Spleen (tissue), 11 donors: Measurements from ENCODE around the gene FNDC1. TPM values are rescaled to one million over a fixed set of nuclear protein-coding genes. Genes with fewer than 3 reads are reported as not detected.

Source experiments
- DNase-seq: peaks from one replicate; pipeline ENCODE4 v3.0.0-alpha.2; 2020
- H3K27ac ChIP-seq, 8 donors: fragments of 200-600 bp; sonication (generic) in 7 of 8; 1 replicate in 4 of 8; 2 replicates in 4 of 8; pipeline versions ENCODE4 v1.5.0 to v1.8.0; 2016 to 2021; ENCODE audit warnings: inconsistent platforms in 4 of 8, mild to moderate bottlenecking in 4 of 8, moderate library complexity in 1 of 8
- H3K27me3 ChIP-seq, 7 donors: fragments of 200-600 bp; sonication (generic) in 6 of 7; replicated peaks in 1 of 7; 1 replicate in 4 of 7; 2 replicates in 3 of 7; pipeline versions ENCODE4 v1.5.0 to v1.8.0; 2016 to 2021; ENCODE audit warnings: inconsistent platforms in 3 of 7, mild to moderate bottlenecking in 1 of 7
- H3K36me3 ChIP-seq, 6 donors: fragments of 200-600 bp; sonication (generic) in 5 of 6; 1 replicate in 4 of 6; 2 replicates in 2 of 6; pipeline versions ENCODE4 v1.5.0 to v1.8.0; 2016 to 2021; ENCODE audit warnings: inconsistent platforms in 2 of 6
- H3K4me1 ChIP-seq, 6 donors: fragments of 200-600 bp; sonication (generic) in 5 of 6; 1 replicate in 3 of 6; 2 replicates in 3 of 6; pipeline versions ENCODE4 v1.5.0 to v1.8.0; 2016 to 2021; ENCODE audit warnings: inconsistent platforms in 3 of 6
- H3K4me3 ChIP-seq, 8 donors: fragments of 200-600 bp; sonication (generic) in 7 of 8; 1 replicate in 4 of 8; 2 replicates in 4 of 8; pipeline versions ENCODE4 v1.5.0 to v1.8.0; 2016 to 2021; ENCODE audit warnings: inconsistent platforms in 4 of 8, mild to moderate bottlenecking in 4 of 8, moderate library complexity in 2 of 8
- H3K9me3 ChIP-seq, 8 donors: fragments of 200-600 bp; sonication (generic) in 7 of 8; 1 replicate in 4 of 8; 2 replicates in 4 of 8; pipeline versions ENCODE4 v1.5.0 to v1.8.0; 2016 to 2021; ENCODE audit warnings: inconsistent platforms in 4 of 8
- CTCF ChIP-seq, 11 experiments: fragments of 200-600 bp in 7 of 11; fragments of 450-650 bp in 4 of 11; sonication (generic) in 4 of 11; IDR thresholded peaks in 8 of 11; conservative IDR thresholded peaks in 3 of 11; 1 replicate in 7 of 11; 2 replicates in 4 of 11; pipeline versions ENCODE4 v1.4.0 to v1.8.0; 2016 to 2021; ENCODE audit warnings: antibody characterized with exemption in 11 of 11, inconsistent platforms in 4 of 11, mild to moderate bottlenecking in 1 of 11
- POLR2A ChIP-seq, 3 donors: fragments of 450-650 bp; IDR thresholded peaks; one replicate each; pipeline ENCODE4 v1.5.1; 2017; ENCODE audit warnings: antibody characterized with exemption in 3 of 3, mild to moderate bottlenecking in 1 of 3
- POLR2AphosphoS5 ChIP-seq, 3 donors: sonication (generic); formaldehyde crosslinking; IDR thresholded peaks; one replicate each; pipeline ENCODE4 v1.5.1; 2017; ENCODE audit warnings: antibody characterized with exemption in 3 of 3
- WGBS, 5 donors: extraction: QIAGEN DNeasy Blood & Tissue Kit in 3 of 5; methylation state at CpG; one replicate each; pipeline versions ENCODE4 v1.1.5 to v1.1.7; 2013 to 2018; 5-methylcytosine and 5-hydroxymethylcytosine counted together
- intact Hi-C: fragments of 100-400 bp; cut with DNase I; formaldehyde crosslinking; loops from one replicate; pipeline ENCODE4 v1.15.0; 2023; ENCODE audit warnings: low total_unique reads
- polyA plus RNA-seq, 3 donors: library from polyadenylated mRNA; stranded (reverse); fragments of 200-250 nt; gene quantifications; one replicate each; pipeline ENCODE4 v1.2.1, GENCODE V29; 2013
- total RNA-seq, 7 donors: library from RNA; depleted of rRNA in 3 of 7; stranded (reverse); fragments of >200 nt in 3 of 7; fragmentation: NEBNext Ultra II Directional in 4 of 7; extraction: Animal tissue kit (Norgen Biotek cat#: 25700) in 4 of 7; gene quantifications; one replicate each; pipeline versions ENCODE4 v1.1.0 to v1.2.1, GENCODE V29; 2016 to 2021
- donor health status: healthy with polysubstance abuse.
- donor health status: DM: no; HTN: no; CAD: no; lungs with moderate emphysema.
- donor health status: DM: no; HTN: no; CAD: no.
- donor health status: Bipolar disorder and iron deficiency.
- donor health status: healthy.
- donor health status: DM: no; HTN: no; CAD: no.
- donor health status: DM: yes; HTN: yes; CAD: no.

Gene FNDC1
- total and polyA plus RNA-seq, 10 donors = 0.03 to 1.2 (median 0.29) TPM

GRCh38 chr6:159309723-159310122 lies 140.5 kb downstream of the FNDC1 start:
- no peak overlapping the region for H3K27ac ChIP-seq
- no peak for TF ChIP-seq CTCF (IDR thresholded peaks at IDR 0.05 in 8 of 11, conservative IDR thresholded peaks at IDR 0.05 in 3 of 11)
- TF ChIP-seq POLR2A (IDR thresholded peaks at IDR 0.05) = no peak
- TF ChIP-seq POLR2AphosphoS5 (IDR thresholded peaks at IDR 0.05) = no peak
- peaks cover 0 to 5% (median 0%) of the 10 kb centered on the region in 7 donors for H3K27me3 ChIP-seq
- no peaks in the 10 kb centered on the region for H3K9me3 ChIP-seq
- no peaks in the 10 kb centered on the region for H3K36me3 ChIP-seq
- DNase-seq = no peak
- H3K4me1 ChIP-seq = no peaks in the 10 kb centered on the region
- WGBS, 5 donors = 89 to 98% (median 90%) methylated on average over 1 of the region's 1 CpG
- H3K4me3 ChIP-seq = no peak overlapping the region
- intact Hi-C loops = no loop called here

GRCh38 chr6:159311618-159312017 lies 142.4 kb downstream of the FNDC1 start:
- TF ChIP-seq POLR2A (IDR thresholded peaks at IDR 0.05) = no peak
- no peak for TF ChIP-seq POLR2AphosphoS5 (IDR thresholded peaks at IDR 0.05)
- no peak for TF ChIP-seq CTCF (IDR thresholded peaks at IDR 0.05 in 8 of 11, conservative IDR thresholded peaks at IDR 0.05 in 3 of 11)
- H3K27me3 ChIP-seq = peaks cover 0 to 17% (median 0%) of the 10 kb centered on the region in 7 donors
- WGBS, 5 donors = 46 to 61% (median 52%) methylated on average over 4 of the region's 4 CpGs
- H3K4me3 ChIP-seq = no peak overlapping the region
- H3K27ac ChIP-seq = peak overlapping the region in 3 of 8 donors; percentile 5 to 18 (median 11)
- no peaks in the 10 kb centered on the region for H3K4me1 ChIP-seq
- intact Hi-C loops = no loop called here
- DNase-seq = no peak
- no peaks in the 10 kb centered on the region for H3K36me3 ChIP-seq
- no peaks in the 10 kb centered on the region for H3K9me3 ChIP-seq

- intact Hi-C loops = no loop called here
Observed at GRCh38 chr6:159312206-159312605, 143.0 kb downstream of the FNDC1 start.

GRCh38 chr6:159313018-159313417 lies 143.8 kb downstream of the FNDC1 start:
- H3K36me3 ChIP-seq = no peaks in the 10 kb centered on the region
- H3K27ac ChIP-seq = no peak overlapping the region
- intact Hi-C loops = no loop called here
- no peak for TF ChIP-seq POLR2A (IDR thresholded peaks at IDR 0.05)
- peaks cover 0 to 17% (median 0%) of the 10 kb centered on the region in 7 donors for H3K27me3 ChIP-seq
- DNase-seq = peak; percentile 62
- H3K4me1 ChIP-seq = no peaks in the 10 kb centered on the region
- H3K4me3 ChIP-seq = no peak overlapping the region
- H3K9me3 ChIP-seq = no peaks in the 10 kb centered on the region
- WGBS, 5 donors = 76 to 90% (median 79%) methylated on average over 6 of the region's 6 CpGs

More at GRCh38 chr6:159312206-159312605, 143.0 kb downstream of the FNDC1 start:
- H3K27ac ChIP-seq = peak overlapping the region in 3 of 8 donors; percentile 5 to 18 (median 11)
- no peak for DNase-seq
- 45 to 63% (median 50%) methylated on average over 1 of the region's 1 CpG for WGBS, 5 donors
- no peaks in the 10 kb centered on the region for H3K36me3 ChIP-seq
- no peaks in the 10 kb centered on the region for H3K4me1 ChIP-seq
- H3K4me3 ChIP-seq = no peak overlapping the region
- TF ChIP-seq POLR2AphosphoS5 (IDR thresholded peaks at IDR 0.05) (no peak), POLR2A (IDR thresholded peaks at IDR 0.05) (no peak), CTCF (IDR thresholded peaks at IDR 0.05 in 8 of 11, conservative IDR thresholded peaks at IDR 0.05 in 3 of 11) (no peak)
- H3K9me3 ChIP-seq = no peaks in the 10 kb centered on the region
- H3K27me3 ChIP-seq = peaks cover 0 to 17% (median 0%) of the 10 kb centered on the region in 7 donors

GRCh38 chr6:159315562-159315961 lies 146.4 kb downstream of the FNDC1 start:
- Histone ChIP-seq H3K9me3 (no peaks in the 10 kb centered on the region), H3K4me3 (no peak overlapping the region), H3K27me3 (peaks cover 0 to 17% (median 0%) of the 10 kb centered on the region in 7 donors), H3K27ac (no peak overlapping the region), H3K36me3 (no peaks in the 10 kb centered on the region), H3K4me1 (no peaks in the 10 kb centered on the region)
- WGBS, 5 donors = 88 to 93% (median 91%) methylated on average over 18 to 26 of the region's 26 CpGs
- intact Hi-C loops = no loop called here
- DNase-seq = no peak
- no peak for TF ChIP-seq POLR2A (IDR thresholded peaks at IDR 0.05)
- no peak for TF ChIP-seq CTCF (IDR thresholded peaks at IDR 0.05 in 8 of 11, conservative IDR thresholded peaks at IDR 0.05 in 3 of 11)
- no peak for TF ChIP-seq POLR2AphosphoS5 (IDR thresholded peaks at IDR 0.05)
